ENCODE measurements around the gene ADAMTSL2. TPM values are rescaled to one million over a fixed set of nuclear protein-coding genes. Genes with fewer than 3 reads are reported as not detected.
"Not testable (repeated sequence)": the region's sequence is repeated elsewhere in the genome, so short reads cannot be mapped to it uniquely, and the experiment has no call there.

ADAMTSL2 gene
- total RNA-seq, 2 donors from 2014 or later: 0.18 to 0.93 TPM

- no peak overlapping the region for H3K4me3 Mint-ChIP-seq
- Histone ChIP-seq H3K27ac (ENCODE audit: low read depth, low read length) (no peak overlapping the region), H3K4me3 (ENCODE audit: low read length) (no peak overlapping the region), H3K36me3 (ENCODE audit: control insufficient read depth, insufficient read depth, low read length) (no peaks in the 10 kb centered on the region), H3K9me3 (ENCODE audit: control insufficient read depth, low read length) (no peaks in the 10 kb centered on the region), H3K27me3 (ENCODE audit: control insufficient read depth, insufficient read depth, low read length, poor library complexity, severe bottlenecking) (no peaks in the 10 kb centered on the region), H3K4me1 (ENCODE audit: control insufficient read depth, insufficient read depth, low read length) (peaks cover 4% of the 10 kb centered on the region), H3K9ac (ENCODE audit: extremely low read depth, low read length, poor library complexity, severe bottlenecking) (no peak overlapping the region)
- TF ChIP-seq, protein P1, sequence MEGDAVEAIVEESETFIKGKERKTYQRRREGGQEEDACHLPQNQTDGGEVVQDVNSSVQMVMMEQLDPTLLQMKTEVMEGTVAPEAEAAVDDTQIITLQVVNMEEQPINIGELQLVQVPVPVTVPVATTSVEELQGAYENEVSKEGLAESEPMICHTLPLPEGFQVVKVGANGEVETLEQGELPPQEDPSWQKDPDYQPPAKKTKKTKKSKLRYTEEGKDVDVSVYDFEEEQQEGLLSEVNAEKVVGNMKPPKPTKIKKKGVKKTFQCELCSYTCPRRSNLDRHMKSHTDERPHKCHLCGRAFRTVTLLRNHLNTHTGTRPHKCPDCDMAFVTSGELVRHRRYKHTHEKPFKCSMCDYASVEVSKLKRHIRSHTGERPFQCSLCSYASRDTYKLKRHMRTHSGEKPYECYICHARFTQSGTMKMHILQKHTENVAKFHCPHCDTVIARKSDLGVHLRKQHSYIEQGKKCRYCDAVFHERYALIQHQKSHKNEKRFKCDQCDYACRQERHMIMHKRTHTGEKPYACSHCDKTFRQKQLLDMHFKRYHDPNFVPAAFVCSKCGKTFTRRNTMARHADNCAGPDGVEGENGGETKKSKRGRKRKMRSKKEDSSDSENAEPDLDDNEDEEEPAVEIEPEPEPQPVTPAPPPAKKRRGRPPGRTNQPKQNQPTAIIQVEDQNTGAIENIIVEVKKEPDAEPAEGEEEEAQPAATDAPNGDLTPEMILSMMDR (conservative IDR thresholded peaks at IDR 0.05): no peak
- H3K4me1 Mint-ChIP-seq: peaks cover 12% of the 10 kb centered on the region
- H3K9me3 Mint-ChIP-seq: no peaks in the 10 kb centered on the region
- H3K36me3 Mint-ChIP-seq (ENCODE audit: low read depth): no peaks in the 10 kb centered on the region
- peaks cover 3% of the 10 kb centered on the region for H3K27me3 Mint-ChIP-seq (ENCODE audit: insufficient read depth)
- WGBS, 2 experiments (ENCODE audit: insufficient coverage in 1 of 2, insufficient read length in 1 of 2): 85 to 87% methylated on average over 3 to 31 of the region's 32 CpGs
- no peak overlapping the region for H3K27ac Mint-ChIP-seq
- no peak for DNase-seq
These were observed 27.6 kb downstream of the ADAMTSL2 start for GRCh38 chr9:133561976-133562554.

DNA sequence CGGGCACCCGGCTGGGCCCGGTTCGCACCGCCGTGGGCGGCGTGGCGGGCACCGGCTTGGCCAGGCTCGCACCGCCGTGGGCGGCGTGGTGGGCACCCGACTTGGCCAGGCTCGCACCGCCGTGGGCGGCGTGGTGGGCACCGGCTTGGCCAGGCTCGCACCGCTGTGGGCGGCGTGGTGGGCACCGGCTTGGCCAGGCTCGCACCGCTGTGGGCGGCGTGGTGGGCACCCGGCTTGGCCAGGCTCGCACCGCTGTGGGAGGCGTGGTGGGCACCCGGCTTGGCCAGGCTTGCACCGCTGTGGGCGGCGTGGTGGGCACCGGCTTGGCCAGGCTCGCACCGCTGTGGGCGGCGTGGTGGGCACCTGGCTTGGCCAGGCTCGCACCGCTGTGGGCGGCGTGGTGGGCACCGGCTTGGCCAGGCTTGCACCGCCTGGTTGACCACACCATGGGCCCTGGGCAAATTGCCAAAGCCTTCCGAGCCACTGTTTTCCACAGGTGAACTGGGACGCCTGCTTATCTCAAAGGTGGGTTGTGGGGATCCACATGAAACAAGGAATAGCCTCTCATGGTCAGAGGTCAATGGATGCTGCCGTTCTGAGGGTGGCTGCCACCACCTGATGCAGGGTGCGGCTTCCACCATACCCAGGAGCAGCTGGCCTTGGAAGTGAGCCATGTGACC lies 28.2 kb downstream of the ADAMTSL2 start:
- TF ChIP-seq, protein P1 (conservative IDR thresholded peaks at IDR 0.05): no peak
- H3K4me1 ChIP-seq (ENCODE audit: control insufficient read depth, insufficient read depth, low read length): peaks cover 4% of the 10 kb centered on the region
- Mint-ChIP-seq H3K9me3 (no peaks in the 10 kb centered on the region), H3K4me3 (no peak overlapping the region), H3K4me1 (peaks cover 12% of the 10 kb centered on the region), H3K27ac (no peak overlapping the region), H3K27me3 (ENCODE audit: insufficient read depth) (peaks cover 3% of the 10 kb centered on the region), H3K36me3 (ENCODE audit: low read depth) (no peaks in the 10 kb centered on the region)
- H3K4me3 ChIP-seq (ENCODE audit: low read length): no peak overlapping the region
- DNase-seq: no peak
- H3K27ac ChIP-seq (ENCODE audit: low read depth, low read length): no peak overlapping the region
- H3K36me3 ChIP-seq (ENCODE audit: control insufficient read depth, insufficient read depth, low read length): no peaks in the 10 kb centered on the region
- H3K9me3 ChIP-seq (ENCODE audit: control insufficient read depth, low read length): no peaks in the 10 kb centered on the region
- WGBS, 2 experiments (ENCODE audit: insufficient coverage in 1 of 2, insufficient read length in 1 of 2): 93 to 95% methylated on average over 10 to 49 of the region's 54 CpGs
- H3K27me3 ChIP-seq (ENCODE audit: control insufficient read depth, insufficient read depth, low read length, poor library complexity, severe bottlenecking): no peaks in the 10 kb centered on the region
- no peak overlapping the region for H3K9ac ChIP-seq (ENCODE audit: extremely low read depth, low read length, poor library complexity, severe bottlenecking)

DNA sequence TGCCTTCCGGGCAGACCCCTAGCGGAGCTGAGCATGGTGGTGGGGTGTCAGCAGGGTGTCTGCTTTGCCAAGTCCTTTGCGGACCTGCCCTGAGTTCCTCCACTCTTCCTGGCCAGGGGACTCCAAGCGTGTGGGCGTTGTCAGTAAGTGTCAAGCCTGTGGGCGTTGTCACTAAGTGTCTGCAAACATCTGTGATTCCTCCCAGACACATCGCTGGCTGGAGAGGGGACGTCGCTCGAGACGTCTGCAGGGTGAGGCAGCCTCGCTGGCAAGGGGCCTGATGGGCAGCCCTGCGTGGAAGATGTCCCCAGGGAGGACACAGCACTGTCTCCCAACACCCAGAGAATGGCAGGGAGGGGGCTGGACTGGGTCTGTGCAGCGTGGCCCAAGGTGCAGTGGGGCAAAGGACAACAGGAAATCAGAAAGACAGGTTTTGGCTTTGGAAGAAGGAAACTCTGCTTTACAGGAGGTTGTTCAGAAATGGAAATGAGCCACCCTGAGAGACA lies 28.8 kb downstream of the ADAMTSL2 start:
- Histone ChIP-seq H3K4me3 (ENCODE audit: low read length) (no peak overlapping the region), H3K9ac (ENCODE audit: extremely low read depth, low read length, poor library complexity, severe bottlenecking) (no peak overlapping the region), H3K9me3 (ENCODE audit: control insufficient read depth, low read length) (no peaks in the 10 kb centered on the region), H3K36me3 (ENCODE audit: control insufficient read depth, insufficient read depth, low read length) (no peaks in the 10 kb centered on the region), H3K27me3 (ENCODE audit: control insufficient read depth, insufficient read depth, low read length, poor library complexity, severe bottlenecking) (no peaks in the 10 kb centered on the region), H3K27ac (ENCODE audit: low read depth, low read length) (no peak overlapping the region), H3K4me1 (ENCODE audit: control insufficient read depth, insufficient read depth, low read length) (peaks cover 4% of the 10 kb centered on the region)
- TF ChIP-seq, protein P1 (conservative IDR thresholded peaks at IDR 0.05): no peak
- no peaks in the 10 kb centered on the region for H3K36me3 Mint-ChIP-seq (ENCODE audit: low read depth)
- DNase-seq: no peak
- no peak overlapping the region for H3K27ac Mint-ChIP-seq
- 69 to 71% methylated on average over 13 to 14 of the region's 14 CpGs for WGBS, 2 experiments (ENCODE audit: insufficient coverage in 1 of 2, insufficient read length in 1 of 2)
- H3K27me3 Mint-ChIP-seq (ENCODE audit: insufficient read depth): peaks cover 3% of the 10 kb centered on the region
- H3K4me3 Mint-ChIP-seq: no peak overlapping the region
- H3K9me3 Mint-ChIP-seq: no peaks in the 10 kb centered on the region
- peaks cover 6% of the 10 kb centered on the region for H3K4me1 Mint-ChIP-seq

DNA sequence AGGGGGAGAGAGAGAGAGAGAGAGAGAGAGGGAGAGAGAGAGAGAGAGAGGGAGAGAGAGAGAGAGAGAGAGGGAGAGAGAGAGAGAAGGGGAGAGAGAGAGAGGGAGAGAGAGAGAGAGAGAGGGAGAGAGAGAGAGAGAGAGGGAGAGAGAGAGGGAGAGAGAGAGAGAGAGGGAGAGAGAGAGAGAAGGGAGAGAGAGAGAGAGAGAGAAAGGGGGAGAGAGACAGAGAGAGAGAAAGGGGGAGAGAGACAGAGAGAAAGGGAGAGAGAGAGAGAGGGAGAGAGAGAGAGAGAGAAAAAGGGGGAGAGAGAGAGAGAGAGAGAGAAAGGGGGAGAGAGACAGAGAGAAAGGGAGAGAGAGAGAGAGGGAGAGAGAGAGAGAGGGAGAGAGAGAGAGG lies 29.3 kb downstream of the ADAMTSL2 start:
- not testable (repeated sequence) for H3K9me3 Mint-ChIP-seq; H3K4me3 ChIP-seq (ENCODE audit: low read length); H3K36me3 Mint-ChIP-seq (ENCODE audit: low read depth); H3K9me3 ChIP-seq (ENCODE audit: control insufficient read depth, low read length); H3K9ac ChIP-seq (ENCODE audit: extremely low read depth, low read length, poor library complexity, severe bottlenecking); H3K27me3 ChIP-seq (ENCODE audit: control insufficient read depth, insufficient read depth, low read length, poor library complexity, severe bottlenecking); H3K27me3 Mint-ChIP-seq (ENCODE audit: insufficient read depth); H3K36me3 ChIP-seq (ENCODE audit: control insufficient read depth, insufficient read depth, low read length); H3K27ac ChIP-seq (ENCODE audit: low read depth, low read length); H3K4me1 Mint-ChIP-seq; H3K4me3 Mint-ChIP-seq; DNase-seq; H3K4me1 ChIP-seq (ENCODE audit: control insufficient read depth, insufficient read depth, low read length); H3K27ac Mint-ChIP-seq

Data from endodermal cell (in vitro differentiated cells).